ENCODE measurements around the gene CPT1B. TPM values are rescaled to one million over a fixed set of nuclear protein-coding genes. Genes with fewer than 3 reads are reported as not detected.

Gene CPT1B
- 0.17 and 1.0 TPM in 2 replicates for total RNA-seq

GRCh38 chr22:50577987-50578775 lies at the start of gene CPT1B:
TSS of gene CPT1B (minus strand) at chr22:50578427. CDS start at chr22:50577915, 512 bp downstream.

GRCh38 chr22:50600538-50600937 lies 22.3 kb upstream of the CPT1B start, which contains the start of gene MAPK8IP2:
TSS of gene MAPK8IP2 (plus strand) at chr22:50600793. CDS start at chr22:50600819, 26 bp downstream.

GRCh38 chr22:50582493-50583293 lies 4.5 kb upstream of the CPT1B start, which contains the start of gene CHKB:
TSS of gene CHKB (minus strand) at chr22:50582849. CDS start at chr22:50582781, 68 bp downstream.

GRCh38 chr22:50562523-50563412 lies 15.5 kb downstream of the CPT1B start, which contains the start of gene SYCE3:
TSS of gene SYCE3 (minus strand) at chr22:50562919. CDS start at chr22:50556405, 6,514 bp downstream.

GRCh38 chr22:50545522-50546325 lies 32.5 kb downstream of the CPT1B start, which contains the start of gene KLHDC7B:
TSS of gene KLHDC7B (plus strand) at chr22:50545899. CDS start at chr22:50546244, 345 bp downstream.

GRCh38 chr22:50529897-50530579 lies 48.2 kb downstream of the CPT1B start, which contains the start of gene TYMP:
TSS of gene TYMP (minus strand) at chr22:50530012. CDS start at chr22:50529709, 303 bp downstream.

GRCh38 chr22:50525104-50525857 lies 52.9 kb downstream of the CPT1B start, which contains the start of gene SCO2:
TSS of gene SCO2 (minus strand) at chr22:50525598. CDS start at chr22:50524411, 1,187 bp downstream.

Other genes with a start within 250 kb of the CPT1B start
- gene PPP6R2, start 235.1 kb downstream of the CPT1B start, total RNA-seq = 38.1 and 40.5 TPM in 2 replicates
- 52.0 and 54.1 TPM in 2 replicates for gene SBF1, start 103.4 kb downstream of the CPT1B start, total RNA-seq
- 4.7 and 4.8 TPM in 2 replicates for gene ADM2, start 96.9 kb downstream of the CPT1B start, total RNA-seq
- gene MIOX, start 91.6 kb downstream of the CPT1B start, total RNA-seq = 0.17 TPM in 1 of 2 replicates, not detected in the other
- 86.4 and 92.3 TPM in 2 replicates for gene LMF2, start 70.7 kb downstream of the CPT1B start, total RNA-seq
- gene NCAPH2, start 70.2 kb downstream of the CPT1B start, total RNA-seq = 71.5 and 77.0 TPM in 2 replicates
- 0.30 and 1.8 TPM in 2 replicates for gene SCO2, start 52.8 kb downstream of the CPT1B start, total RNA-seq
- gene TYMP, start 48.4 kb downstream of the CPT1B start, total RNA-seq = 16.9 and 19.0 TPM in 2 replicates
- 0.17 TPM in 1 of 2 replicates, not detected in the other for gene KLHDC7B, start 32.5 kb downstream of the CPT1B start, total RNA-seq
- not detected in 2 replicates for gene SYCE3, start 15.5 kb downstream of the CPT1B start, total RNA-seq
- gene CHKB, start 4.4 kb upstream of the CPT1B start, total RNA-seq = 31.8 and 37.3 TPM in 2 replicates
- 0.17 and 0.59 TPM in 2 replicates for gene MAPK8IP2, start 22.4 kb upstream of the CPT1B start, total RNA-seq
- 16.6 and 17.4 TPM in 2 replicates for gene ARSA, start 49.7 kb upstream of the CPT1B start, total RNA-seq
- 0.50 and 0.59 TPM in 2 replicates for gene SHANK3, start 94.4 kb upstream of the CPT1B start, total RNA-seq
- gene ACR, start 159.8 kb upstream of the CPT1B start, total RNA-seq = not detected in 2 replicates
- gene RABL2B, start 205.2 kb upstream of the CPT1B start, total RNA-seq = 11.6 and 13.1 TPM in 2 replicates

Measured in bronchus fibroblast of lung (primary cell).